Measurements from ENCODE around the gene PLPPR3. TPM values are rescaled to one million over a fixed set of nuclear protein-coding genes. Genes with fewer than 3 reads are reported as not detected.

The PLPPR3 gene
- total RNA-seq, 4 donors from 2014 or later: not detected

DNA sequence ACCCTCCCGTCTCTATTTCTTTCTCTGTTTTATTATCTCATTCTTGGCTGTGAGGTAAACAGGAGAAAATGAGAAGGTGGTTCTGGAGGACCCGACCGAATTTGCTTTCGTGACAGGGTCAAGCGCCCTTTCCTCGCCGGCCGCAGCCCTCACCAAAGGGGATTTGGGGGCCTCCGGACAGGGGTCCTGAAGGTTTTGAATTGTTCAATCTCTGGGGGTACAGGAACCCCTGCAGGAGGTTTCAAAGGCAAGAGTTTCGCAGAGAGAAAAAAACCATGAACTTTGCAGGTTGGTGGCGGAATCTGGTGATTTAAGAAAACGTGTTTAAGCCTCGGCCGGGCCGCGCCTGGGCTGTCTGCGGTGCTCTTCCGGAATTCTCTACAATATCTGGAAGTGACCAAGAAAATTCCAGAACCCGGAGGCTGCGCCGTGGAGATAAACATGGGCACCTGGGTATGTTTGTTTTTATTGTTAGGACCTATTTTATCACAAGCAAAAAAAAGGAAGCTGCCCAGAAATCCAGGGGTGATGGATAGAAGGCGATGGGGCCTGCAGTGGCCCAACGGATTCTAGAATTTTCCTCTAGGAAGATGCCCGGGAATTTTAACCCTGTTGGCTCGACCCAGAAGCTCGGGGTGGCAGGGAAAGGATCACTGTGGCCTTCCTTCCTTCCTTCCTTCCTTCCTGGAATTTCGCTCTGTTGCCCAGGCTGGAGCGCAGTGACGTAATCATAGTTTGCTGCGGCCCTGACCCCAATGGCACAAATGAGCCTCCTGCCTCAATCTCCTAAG lies 38.7 kb downstream of the PLPPR3 start:
- WGBS: 50% methylated on average over 30 of the region's 30 CpGs
- Histone ChIP-seq H3K27ac (peak overlapping the region; percentile 67), H3K9me3 (no peaks in the 10 kb centered on the region), H3K4me3 (peak overlapping the region; percentile 36), H3K36me3 (no peaks in the 10 kb centered on the region), H3K4me1 (peaks cover 40% of the 10 kb centered on the region), H3K27me3 (no peaks in the 10 kb centered on the region)
- TF ChIP-seq, protein P1, sequence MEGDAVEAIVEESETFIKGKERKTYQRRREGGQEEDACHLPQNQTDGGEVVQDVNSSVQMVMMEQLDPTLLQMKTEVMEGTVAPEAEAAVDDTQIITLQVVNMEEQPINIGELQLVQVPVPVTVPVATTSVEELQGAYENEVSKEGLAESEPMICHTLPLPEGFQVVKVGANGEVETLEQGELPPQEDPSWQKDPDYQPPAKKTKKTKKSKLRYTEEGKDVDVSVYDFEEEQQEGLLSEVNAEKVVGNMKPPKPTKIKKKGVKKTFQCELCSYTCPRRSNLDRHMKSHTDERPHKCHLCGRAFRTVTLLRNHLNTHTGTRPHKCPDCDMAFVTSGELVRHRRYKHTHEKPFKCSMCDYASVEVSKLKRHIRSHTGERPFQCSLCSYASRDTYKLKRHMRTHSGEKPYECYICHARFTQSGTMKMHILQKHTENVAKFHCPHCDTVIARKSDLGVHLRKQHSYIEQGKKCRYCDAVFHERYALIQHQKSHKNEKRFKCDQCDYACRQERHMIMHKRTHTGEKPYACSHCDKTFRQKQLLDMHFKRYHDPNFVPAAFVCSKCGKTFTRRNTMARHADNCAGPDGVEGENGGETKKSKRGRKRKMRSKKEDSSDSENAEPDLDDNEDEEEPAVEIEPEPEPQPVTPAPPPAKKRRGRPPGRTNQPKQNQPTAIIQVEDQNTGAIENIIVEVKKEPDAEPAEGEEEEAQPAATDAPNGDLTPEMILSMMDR (IDR thresholded peaks at IDR 0.05): no peak
- no peak for DNase-seq (ENCODE audit: low spot score in 2 of 2)

- H3K4me3 ChIP-seq: peak overlapping the region; percentile 36
- H3K27me3 ChIP-seq: no peaks in the 10 kb centered on the region
- H3K27ac ChIP-seq: peak overlapping the region; percentile 67
- DNase-seq (ENCODE audit: low spot score in 2 of 2): peak in 1 of 2 donors; percentile 73
- no peaks in the 10 kb centered on the region for H3K36me3 ChIP-seq
- no peaks in the 10 kb centered on the region for H3K9me3 ChIP-seq
- WGBS: 11% methylated on average over 20 of the region's 29 CpGs
- TF ChIP-seq EP300 (IDR thresholded peaks at IDR 0.05) (no peak), POLR2A (IDR thresholded peaks at IDR 0.05) (no peak), POLR2AphosphoS5 (IDR thresholded peaks at IDR 0.05) (no peak)
- H3K4me1 ChIP-seq: peaks cover 42% of the 10 kb centered on the region
These were observed 39.4 kb downstream of the PLPPR3 start for GRCh38 chr19:782185-782877.

GRCh38 chr19:781800-782184 lies 40.0 kb downstream of the PLPPR3 start:
- no peak overlapping the region for H3K4me3 ChIP-seq

DNA sequence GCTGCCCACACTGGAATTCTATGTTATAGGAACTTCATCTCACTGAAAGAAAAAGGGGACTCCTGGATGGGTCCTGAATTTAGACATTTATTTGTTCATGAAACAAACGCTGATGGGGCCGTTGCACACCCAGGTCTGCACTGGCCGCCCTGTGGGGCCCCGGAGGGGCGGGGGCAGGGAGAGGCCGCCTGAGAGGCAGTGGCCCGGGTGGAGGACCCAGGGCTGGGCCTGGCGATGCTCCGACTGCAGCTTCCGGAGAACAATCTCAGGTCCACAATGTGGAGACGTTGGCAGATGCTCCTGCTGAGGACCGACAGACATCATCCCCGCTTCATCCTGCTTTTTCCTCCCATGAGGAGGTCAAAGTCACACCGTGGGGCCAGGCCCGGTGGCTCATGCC lies 40.8 kb downstream of the PLPPR3 start:
- Histone ChIP-seq H3K27me3 (no peaks in the 10 kb centered on the region), H3K9me3 (no peaks in the 10 kb centered on the region), H3K27ac (no peak overlapping the region), H3K4me3 (no peak overlapping the region), H3K4me1 (peaks cover 42% of the 10 kb centered on the region), H3K36me3 (no peaks in the 10 kb centered on the region)
- WGBS: 78% methylated on average over 3 of the region's 15 CpGs
- TF ChIP-seq POLR2AphosphoS5 (IDR thresholded peaks at IDR 0.05) (no peak), POLR2A (IDR thresholded peaks at IDR 0.05) (no peak), EP300 (IDR thresholded peaks at IDR 0.05) (no peak)
- TF ChIP-seq, protein P1 (IDR thresholded peaks at IDR 0.05): no peak
- DNase-seq (ENCODE audit: low spot score in 2 of 2): no peak

More at GRCh38 chr19:781800-782184, 40.0 kb downstream of the PLPPR3 start:
- Histone ChIP-seq H3K4me1 (peaks cover 42% of the 10 kb centered on the region), H3K27ac (peak overlapping the region; percentile 67), H3K27me3 (no peaks in the 10 kb centered on the region), H3K36me3 (no peaks in the 10 kb centered on the region), H3K9me3 (no peaks in the 10 kb centered on the region)
- DNase-seq (ENCODE audit: low spot score in 2 of 2): peak in 1 of 2 donors; percentile 59
- 94% methylated on average over 19 of the region's 19 CpGs for WGBS
- TF ChIP-seq EP300 (IDR thresholded peaks at IDR 0.05) (no peak), POLR2A (IDR thresholded peaks at IDR 0.05) (no peak), POLR2AphosphoS5 (IDR thresholded peaks at IDR 0.05) (no peak)
- TF ChIP-seq, protein P1 (IDR thresholded peaks at IDR 0.05): no peak

GRCh38 chr19:778910-779653 lies 42.7 kb downstream of the PLPPR3 start:
- Histone ChIP-seq H3K4me3 (no peak overlapping the region), H3K27ac (peak overlapping the region; percentile 70), H3K36me3 (no peaks in the 10 kb centered on the region), H3K9me3 (no peaks in the 10 kb centered on the region), H3K27me3 (no peaks in the 10 kb centered on the region), H3K4me1 (peaks cover 42% of the 10 kb centered on the region)
- WGBS: 34% methylated on average over 32 of the region's 36 CpGs
- TF ChIP-seq POLR2AphosphoS5 (IDR thresholded peaks at IDR 0.05) (peak in 2 of 3 donors; percentile 69 to 79), POLR2A (IDR thresholded peaks at IDR 0.05) (no peak), EP300 (IDR thresholded peaks at IDR 0.05) (no peak)
- TF ChIP-seq, protein P1 (IDR thresholded peaks at IDR 0.05): no peak
- DNase-seq (ENCODE audit: low spot score in 2 of 2): peak; percentile 90 to 91

Measured in suprapubic skin (tissue), 4 donors.